Body of pancreas (tissue), 4 donors: ENCODE measurements around the gene FRAS1.

ENCODE experiments used
- POLR2A ChIP-seq, 3 donors: fragments of 450-650 bp; IDR thresholded peaks; one replicate each; pipeline ENCODE4 v1.6.1; 2016; ENCODE audit warnings: antibody characterized with exemption in 3 of 3, mild to moderate bottlenecking in 2 of 3
- TF ChIP-seq, protein P1 (sequence below), 7 experiments: fragments of 450-650 bp in 4 of 7; fragments of 200-600 bp in 3 of 7; sonication (generic) in 3 of 7; IDR thresholded peaks; one replicate each; pipeline ENCODE4 v1.5.1; 2016 to 2019; ENCODE audit warnings: antibody characterized with exemption in 7 of 7

- TF ChIP-seq, protein P1, sequence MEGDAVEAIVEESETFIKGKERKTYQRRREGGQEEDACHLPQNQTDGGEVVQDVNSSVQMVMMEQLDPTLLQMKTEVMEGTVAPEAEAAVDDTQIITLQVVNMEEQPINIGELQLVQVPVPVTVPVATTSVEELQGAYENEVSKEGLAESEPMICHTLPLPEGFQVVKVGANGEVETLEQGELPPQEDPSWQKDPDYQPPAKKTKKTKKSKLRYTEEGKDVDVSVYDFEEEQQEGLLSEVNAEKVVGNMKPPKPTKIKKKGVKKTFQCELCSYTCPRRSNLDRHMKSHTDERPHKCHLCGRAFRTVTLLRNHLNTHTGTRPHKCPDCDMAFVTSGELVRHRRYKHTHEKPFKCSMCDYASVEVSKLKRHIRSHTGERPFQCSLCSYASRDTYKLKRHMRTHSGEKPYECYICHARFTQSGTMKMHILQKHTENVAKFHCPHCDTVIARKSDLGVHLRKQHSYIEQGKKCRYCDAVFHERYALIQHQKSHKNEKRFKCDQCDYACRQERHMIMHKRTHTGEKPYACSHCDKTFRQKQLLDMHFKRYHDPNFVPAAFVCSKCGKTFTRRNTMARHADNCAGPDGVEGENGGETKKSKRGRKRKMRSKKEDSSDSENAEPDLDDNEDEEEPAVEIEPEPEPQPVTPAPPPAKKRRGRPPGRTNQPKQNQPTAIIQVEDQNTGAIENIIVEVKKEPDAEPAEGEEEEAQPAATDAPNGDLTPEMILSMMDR (IDR thresholded peaks at IDR 0.05), result no peak
- TF ChIP-seq POLR2A (IDR thresholded peaks at IDR 0.05), result no peak
These were observed 236.2 kb downstream of the FRAS1 start for GRCh38 chr4:78293348-78293747.
